NT2/D1 (cell line): ENCODE measurements around the gene CARD9.

ENCODE experiments used
- DNase-seq: peaks from one replicate; pipeline ENCODE4 v3.0.0-alpha.2; 2011; ENCODE audit warnings: low read depth, low spot score
- H3K27me3 ChIP-seq: 2 replicates; pipeline ENCODE4 v1.6.0; 2011; ENCODE audit warnings: mild to moderate bottlenecking; ENCODE audit not compliant: insufficient read length, insufficient read depth
- H3K36me3 ChIP-seq: 2 replicates; pipeline ENCODE4 v1.6.1; 2011; ENCODE audit warnings: mild to moderate bottlenecking, low read length, mixed read lengths; ENCODE audit not compliant: insufficient read depth, insufficient read length
- H3K4me1 ChIP-seq: 2 replicates; pipeline ENCODE4 v1.5.1; 2011; ENCODE audit not compliant: insufficient read depth, insufficient read length
- H3K4me3 ChIP-seq: 2 replicates; pipeline ENCODE4 v1.5.1; 2011; ENCODE audit warnings: low read depth; ENCODE audit not compliant: insufficient read length
- H3K9ac ChIP-seq: 2 replicates; pipeline ENCODE4 v1.6.0; 2011; ENCODE audit warnings: low read depth; ENCODE audit not compliant: insufficient read length
- H3K9me3 ChIP-seq: 2 replicates; pipeline ENCODE4 v1.5.1; 2011; ENCODE audit warnings: mild to moderate bottlenecking, low read length; ENCODE audit not compliant: insufficient read depth
- SUZ12 ChIP-seq: IDR thresholded peaks from 2 replicates; pipeline ENCODE4 v1.6.1; 2011; ENCODE audit not compliant: insufficient read length, insufficient read depth; ENCODE audit errors: extremely low read depth
- YY1 ChIP-seq: IDR thresholded peaks from 2 replicates; pipeline ENCODE4 v1.6.1; 2011; ENCODE audit not compliant: insufficient read length, insufficient read depth
- ZNF274 ChIP-seq: IDR thresholded peaks from 2 replicates; pipeline ENCODE4 v1.6.1; 2011; ENCODE audit warnings: mild to moderate bottlenecking, low read depth, low read length

The CARD9 gene

GRCh38 chr9:136386018-136386417, 12.5 kb upstream of the CARD9 start:
- Histone ChIP-seq H3K9ac (no peak overlapping the region), H3K4me1 (no peaks in the 10 kb centered on the region), H3K27me3 (no peaks in the 10 kb centered on the region), H3K4me3 (no peak overlapping the region), H3K36me3 (peaks cover 91% of the 10 kb centered on the region), H3K9me3 (no peaks in the 10 kb centered on the region)
- no peak for DNase-seq
- no peak for TF ChIP-seq ZNF274
- TF ChIP-seq YY1, result no peak
- TF ChIP-seq SUZ12, result no peak

GRCh38 chr9:136385015-136385414, 11.5 kb upstream of the CARD9 start:
- no peak for DNase-seq
- no peak for TF ChIP-seq SUZ12
- no peak for TF ChIP-seq YY1
- no peak for TF ChIP-seq ZNF274
- Histone ChIP-seq H3K4me3 (no peak overlapping the region), H3K9ac (no peak overlapping the region), H3K27me3 (no peaks in the 10 kb centered on the region), H3K36me3 (peaks cover 96% of the 10 kb centered on the region), H3K4me1 (no peaks in the 10 kb centered on the region), H3K9me3 (no peaks in the 10 kb centered on the region)

- Histone ChIP-seq H3K4me3 (no peak overlapping the region), H3K27me3 (no peaks in the 10 kb centered on the region), H3K9me3 (no peaks in the 10 kb centered on the region), H3K9ac (no peak overlapping the region), H3K36me3 (peaks cover 95% of the 10 kb centered on the region), H3K4me1 (no peaks in the 10 kb centered on the region)
- DNase-seq, result no peak
- TF ChIP-seq ZNF274 (no peak), YY1 (no peak), SUZ12 (no peak)
Measured at GRCh38 chr9:136383436-136383835, 10.0 kb upstream of the CARD9 start.

- Histone ChIP-seq H3K9me3 (no peaks in the 10 kb centered on the region), H3K9ac (no peak overlapping the region), H3K4me3 (no peak overlapping the region), H3K36me3 (peaks cover 95% of the 10 kb centered on the region), H3K4me1 (no peaks in the 10 kb centered on the region), H3K27me3 (no peaks in the 10 kb centered on the region)
- no peak for DNase-seq
- TF ChIP-seq ZNF274 (no peak), SUZ12 (no peak), YY1 (no peak)
Measured at GRCh38 chr9:136381966-136382513, 8.6 kb upstream of the CARD9 start.

- Histone ChIP-seq H3K9me3 (no peaks in the 10 kb centered on the region), H3K36me3 (peaks cover 98% of the 10 kb centered on the region), H3K4me3 (no peak overlapping the region), H3K9ac (no peak overlapping the region), H3K4me1 (peaks cover 3% of the 10 kb centered on the region), H3K27me3 (no peaks in the 10 kb centered on the region)
- TF ChIP-seq SUZ12 (no peak), ZNF274 (no peak), YY1 (no peak)
- no peak for DNase-seq
Measured at GRCh38 chr9:136381311-136381710, 7.8 kb upstream of the CARD9 start.

GRCh38 chr9:136380381-136380780, 6.9 kb upstream of the CARD9 start:
- H3K36me3 ChIP-seq, result peaks cover 99% of the 10 kb centered on the region
- H3K4me1 ChIP-seq, result peaks cover 6% of the 10 kb centered on the region
- DNase-seq, result no peak

GRCh38 chr9:136379891-136380290, 6.4 kb upstream of the CARD9 start:
- no peak overlapping the region for H3K4me3 ChIP-seq
- no peaks in the 10 kb centered on the region for H3K27me3 ChIP-seq
- no peaks in the 10 kb centered on the region for H3K9me3 ChIP-seq
- no peak for DNase-seq
- peaks cover 99% of the 10 kb centered on the region for H3K36me3 ChIP-seq
- H3K9ac ChIP-seq, result no peak overlapping the region
- peaks cover 6% of the 10 kb centered on the region for H3K4me1 ChIP-seq
- TF ChIP-seq ZNF274, result no peak
- TF ChIP-seq YY1, result no peak
- TF ChIP-seq SUZ12, result no peak

More at GRCh38 chr9:136380381-136380780, 6.9 kb upstream of the CARD9 start:
- TF ChIP-seq SUZ12 (no peak), ZNF274 (no peak), YY1 (no peak)
- H3K4me3 ChIP-seq, result no peak overlapping the region
- no peaks in the 10 kb centered on the region for H3K27me3 ChIP-seq
- H3K9me3 ChIP-seq, result no peaks in the 10 kb centered on the region
- H3K9ac ChIP-seq, result no peak overlapping the region

- TF ChIP-seq YY1 (no peak), ZNF274 (no peak), SUZ12 (no peak)
- Histone ChIP-seq H3K36me3 (peaks cover 99% of the 10 kb centered on the region), H3K9ac (no peak overlapping the region), H3K4me1 (peaks cover 8% of the 10 kb centered on the region), H3K4me3 (no peak overlapping the region), H3K9me3 (no peaks in the 10 kb centered on the region), H3K27me3 (no peaks in the 10 kb centered on the region)
- no peak for DNase-seq
Measured at GRCh38 chr9:136379401-136379800, 5.9 kb upstream of the CARD9 start.
